ENCODE measurements around the gene BAIAP2.

BAIAP2 gene

GRCh38 chr17:81068411-81069134 is 33.6 kb downstream of the BAIAP2 start:
- Histone ChIP-seq H2AFZ (ENCODE audit: low read length) (no peak overlapping the region), H3K9me3 (ENCODE audit: insufficient read depth, low read depth, low read length) (no peaks in the 10 kb centered on the region), H3K36me3 (ENCODE audit: insufficient read depth, low read length) (no peaks in the 10 kb centered on the region), H3K9me2 (replicated peaks; ENCODE audit: low read depth, low read length) (no peaks in the 10 kb centered on the region), H3K4me1 (ENCODE audit: insufficient read depth, low read length, poor library complexity, severe bottlenecking) (no peaks in the 10 kb centered on the region), H3K9ac (ENCODE audit: low read depth, low read length, poor library complexity, severe bottlenecking) (no peak overlapping the region), H3K79me2 (ENCODE audit: insufficient read depth, low read length) (no peaks in the 10 kb centered on the region), H3K27me3 (ENCODE audit: insufficient read depth, low read length, poor library complexity, severe bottlenecking) (no peaks in the 10 kb centered on the region), H3F3A (ENCODE audit: low read depth) (no peaks in the 10 kb centered on the region), H3K4me3 (ENCODE audit: low read length, poor library complexity, severe bottlenecking) (no peak overlapping the region), H4K20me1 (ENCODE audit: insufficient read depth, low read length, poor library complexity, severe bottlenecking) (no peaks in the 10 kb centered on the region), H3K4me2 (ENCODE audit: low read depth, low read length, poor library complexity, severe bottlenecking) (no peak overlapping the region)
- no peak for TF ChIP-seq CTCF (conservative IDR thresholded peaks at IDR 0.05; ENCODE audit: low read length)
- no peak for TF ChIP-seq EZH2phosphoT487 (IDR thresholded peaks at IDR 0.05; ENCODE audit: borderline replicate concordance)

DNA sequence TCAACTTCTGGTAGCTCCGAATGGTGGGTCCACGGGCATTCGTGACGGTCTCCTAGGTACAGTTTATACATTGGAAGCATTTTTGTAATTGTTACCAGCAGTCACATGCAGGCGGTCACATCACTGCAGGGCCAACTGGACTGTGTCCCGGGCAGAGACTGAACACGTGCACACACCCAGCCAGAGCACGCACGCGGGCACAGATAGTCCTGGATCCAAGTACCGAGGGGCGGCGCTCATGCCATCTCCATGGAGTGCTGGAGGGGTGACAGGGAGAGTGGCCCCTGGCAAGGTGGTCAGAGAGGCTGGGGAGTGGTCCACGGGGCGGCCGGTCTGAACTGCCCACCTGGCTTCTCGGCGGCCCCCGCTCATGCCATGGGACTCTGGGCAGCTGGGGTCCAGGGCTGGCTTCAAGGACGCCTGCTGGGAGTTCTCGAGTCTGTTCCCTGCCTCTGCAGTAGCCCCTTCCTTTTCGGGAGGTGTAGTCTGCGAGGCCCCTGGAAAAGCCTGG is 34.2 kb downstream of the BAIAP2 start:
- H3K9ac ChIP-seq (ENCODE audit: low read depth, low read length, poor library complexity, severe bottlenecking): no peak overlapping the region
- H3K4me3 ChIP-seq (ENCODE audit: low read length, poor library complexity, severe bottlenecking): no peak overlapping the region
- H3K9me3 ChIP-seq (ENCODE audit: insufficient read depth, low read depth, low read length): no peaks in the 10 kb centered on the region
- no peaks in the 10 kb centered on the region for H3K79me2 ChIP-seq (ENCODE audit: insufficient read depth, low read length)
- no peaks in the 10 kb centered on the region for H4K20me1 ChIP-seq (ENCODE audit: insufficient read depth, low read length, poor library complexity, severe bottlenecking)
- H3K36me3 ChIP-seq (ENCODE audit: insufficient read depth, low read length): no peaks in the 10 kb centered on the region
- no peak overlapping the region for H2AFZ ChIP-seq (ENCODE audit: low read length)
- H3K9me2 ChIP-seq (replicated peaks; ENCODE audit: low read depth, low read length): no peaks in the 10 kb centered on the region
- no peaks in the 10 kb centered on the region for H3K27me3 ChIP-seq (ENCODE audit: insufficient read depth, low read length, poor library complexity, severe bottlenecking)
- H3F3A ChIP-seq (ENCODE audit: low read depth): no peaks in the 10 kb centered on the region
- H3K4me2 ChIP-seq (ENCODE audit: low read depth, low read length, poor library complexity, severe bottlenecking): no peak overlapping the region
- no peak for TF ChIP-seq EZH2phosphoT487 (IDR thresholded peaks at IDR 0.05; ENCODE audit: borderline replicate concordance)
- TF ChIP-seq CTCF (conservative IDR thresholded peaks at IDR 0.05; ENCODE audit: low read length): no peak
- no peaks in the 10 kb centered on the region for H3K4me1 ChIP-seq (ENCODE audit: insufficient read depth, low read length, poor library complexity, severe bottlenecking)

GRCh38 chr17:81070541-81071246 is 35.7 kb downstream of the BAIAP2 start:
- no peaks in the 10 kb centered on the region for H3K9me2 ChIP-seq (replicated peaks; ENCODE audit: low read depth, low read length)
- H3K4me3 ChIP-seq (ENCODE audit: low read length, poor library complexity, severe bottlenecking): no peak overlapping the region
- H3K4me1 ChIP-seq (ENCODE audit: insufficient read depth, low read length, poor library complexity, severe bottlenecking): no peaks in the 10 kb centered on the region
- H2AFZ ChIP-seq (ENCODE audit: low read length): no peak overlapping the region
- TF ChIP-seq CTCF (conservative IDR thresholded peaks at IDR 0.05; ENCODE audit: low read length) (no peak), EZH2phosphoT487 (IDR thresholded peaks at IDR 0.05; ENCODE audit: borderline replicate concordance) (no peak)
- H3K27me3 ChIP-seq (ENCODE audit: insufficient read depth, low read length, poor library complexity, severe bottlenecking): no peaks in the 10 kb centered on the region
- no peaks in the 10 kb centered on the region for H3F3A ChIP-seq (ENCODE audit: low read depth)
- no peak overlapping the region for H3K9ac ChIP-seq (ENCODE audit: low read depth, low read length, poor library complexity, severe bottlenecking)
- no peak overlapping the region for H3K4me2 ChIP-seq (ENCODE audit: low read depth, low read length, poor library complexity, severe bottlenecking)
- H3K36me3 ChIP-seq (ENCODE audit: insufficient read depth, low read length): no peaks in the 10 kb centered on the region
- no peaks in the 10 kb centered on the region for H3K9me3 ChIP-seq (ENCODE audit: insufficient read depth, low read depth, low read length)
- no peaks in the 10 kb centered on the region for H4K20me1 ChIP-seq (ENCODE audit: insufficient read depth, low read length, poor library complexity, severe bottlenecking)
- H3K79me2 ChIP-seq (ENCODE audit: insufficient read depth, low read length): no peaks in the 10 kb centered on the region

Data from Loucy (cell line).